ENCODE results near the gene ANKRD63.

Gene ANKRD63

GRCh38 chr15:40254452-40254851, 28.4 kb downstream of the ANKRD63 start:
- DNase-seq = no peak

- DNase-seq = no peak
These were observed 29.6 kb downstream of the ANKRD63 start for GRCh38 chr15:40253167-40253790.

- DNase-seq = no peak
These were observed 30.3 kb downstream of the ANKRD63 start for GRCh38 chr15:40252438-40253166.

- no peak for DNase-seq
These were observed 30.8 kb downstream of the ANKRD63 start for GRCh38 chr15:40252141-40252437.

GRCh38 chr15:40251486-40252140, 31.3 kb downstream of the ANKRD63 start:
- no peak for DNase-seq

- DNase-seq = no peak
These were observed 31.9 kb downstream of the ANKRD63 start for GRCh38 chr15:40250771-40251483.

- no peak for DNase-seq
These were observed 32.6 kb downstream of the ANKRD63 start for GRCh38 chr15:40250304-40250656.

GRCh38 chr15:40249477-40250303, 33.2 kb downstream of the ANKRD63 start:
- DNase-seq = no peak

- DNase-seq = no peak
These were observed 34.7 kb downstream of the ANKRD63 start for GRCh38 chr15:40248006-40248783.

- no peak for DNase-seq
These were observed 35.4 kb downstream of the ANKRD63 start for GRCh38 chr15:40247406-40247971.

- DNase-seq = no peak
These were observed 36.2 kb downstream of the ANKRD63 start for GRCh38 chr15:40246496-40247280.

GRCh38 chr15:40245666-40246450, 37.0 kb downstream of the ANKRD63 start:
- DNase-seq = no peak

GRCh38 chr15:40244961-40245523, 37.8 kb downstream of the ANKRD63 start:
- no peak for DNase-seq

GRCh38 chr15:40243126-40243810, 39.6 kb downstream of the ANKRD63 start:
- DNase-seq = no peak

GRCh38 chr15:40242601-40243000, 40.3 kb downstream of the ANKRD63 start:
- DNase-seq = no peak

GRCh38 chr15:40242213-40242599, 40.7 kb downstream of the ANKRD63 start:
- DNase-seq = no peak

- no peak for DNase-seq
These were observed 41.3 kb downstream of the ANKRD63 start for GRCh38 chr15:40241269-40242212.
